NCI-H526 (cell line): ENCODE measurements around the gene ZNF44.

Source experiments
- DNase-seq, 2 experiments: peaks; one replicate each; lab custom pipeline; 2025; lab: John Stamatoyannopoulos, UW

The ZNF44 gene

DNA sequence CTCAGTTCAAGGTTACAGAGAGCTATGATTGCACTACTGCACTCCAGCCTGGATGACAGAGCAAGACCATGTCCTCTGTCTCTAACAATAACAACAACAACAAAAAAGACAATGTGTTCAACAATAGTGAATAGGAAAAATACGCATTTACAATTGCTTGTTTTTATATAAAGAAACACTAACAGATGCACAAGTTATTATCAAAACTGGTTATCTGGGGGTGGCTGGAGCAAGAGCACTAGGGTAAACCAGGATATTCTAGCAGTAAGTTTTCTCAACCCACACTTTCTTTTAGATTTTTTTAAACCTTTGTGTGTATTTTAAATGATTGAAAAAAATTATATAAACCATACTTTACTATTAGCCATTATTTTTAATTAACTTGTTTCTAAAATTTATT is 33.1 kb downstream of the ZNF44 start:
- no peak for DNase-seq

DNA sequence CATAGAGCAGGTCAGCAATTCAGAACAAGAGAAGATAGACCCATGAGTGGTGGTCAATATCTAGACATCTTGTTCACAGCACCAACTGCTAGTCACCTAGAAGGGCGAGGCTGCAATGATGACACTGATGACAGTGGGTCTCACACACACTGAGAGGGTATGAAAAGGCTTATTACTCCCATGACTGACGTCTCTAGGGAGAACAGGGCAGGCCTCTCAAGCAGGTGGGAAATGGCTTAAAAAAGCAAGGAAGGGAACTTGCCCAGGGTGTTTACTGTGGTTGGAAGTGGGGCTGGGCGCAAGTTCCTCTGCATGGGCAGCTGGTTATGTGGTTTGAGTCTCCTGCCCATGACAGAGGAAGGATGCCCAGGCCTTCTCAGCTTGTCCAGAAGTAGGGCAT is 33.8 kb downstream of the ZNF44 start:
- DNase-seq, result no peak

GRCh38 chr19:12260236-12260635 is 34.4 kb downstream of the ZNF44 start:
- no peak for DNase-seq

GRCh38 chr19:12255372-12255771 is 39.3 kb downstream of the ZNF44 start:
- DNase-seq, result no peak

- DNase-seq, result no peak
Measured at GRCh38 chr19:12247644-12248222, 47.0 kb downstream of the ZNF44 start.

DNA sequence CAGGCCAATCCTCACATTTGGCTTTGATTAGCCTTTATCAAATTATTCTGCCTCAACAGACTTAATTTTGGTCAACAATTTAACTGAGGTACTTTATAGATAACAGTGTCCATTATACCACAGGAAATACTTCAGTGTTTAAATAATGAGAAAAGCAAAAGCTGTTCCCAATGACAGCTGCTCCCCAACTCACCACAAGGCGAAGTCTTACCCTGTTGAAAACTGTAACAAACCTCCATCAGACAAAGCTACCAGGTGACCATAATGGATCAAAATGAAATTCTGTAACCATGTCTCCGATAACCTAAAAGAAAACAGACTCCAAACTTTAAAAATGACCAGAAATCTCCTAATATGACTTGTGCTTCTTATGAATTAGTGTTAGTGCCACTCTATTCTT is 50.3 kb downstream of the ZNF44 start:
- no peak for DNase-seq

GRCh38 chr19:12237143-12237839 is 57.4 kb downstream of the ZNF44 start:
- no peak for DNase-seq

DNA sequence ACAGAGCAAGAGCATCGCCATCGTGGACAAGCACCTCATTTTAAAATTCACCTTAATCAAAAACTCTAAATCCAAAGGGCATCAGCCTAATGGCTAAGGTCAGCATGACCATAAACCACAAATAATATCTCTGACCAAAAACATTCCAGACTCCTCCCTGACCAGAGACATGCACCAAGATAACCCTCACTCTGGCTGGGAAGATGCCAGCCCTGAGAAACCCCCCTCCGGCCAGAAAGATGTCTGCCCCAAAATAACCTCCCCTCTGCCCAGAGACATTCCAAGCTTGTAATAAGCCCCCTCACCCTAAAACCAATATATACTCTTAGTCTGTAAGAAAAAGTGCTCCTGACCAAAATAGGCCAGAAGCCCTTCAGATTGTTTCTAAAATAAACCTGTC is 61.7 kb downstream of the ZNF44 start:
- no peak for DNase-seq

DNA sequence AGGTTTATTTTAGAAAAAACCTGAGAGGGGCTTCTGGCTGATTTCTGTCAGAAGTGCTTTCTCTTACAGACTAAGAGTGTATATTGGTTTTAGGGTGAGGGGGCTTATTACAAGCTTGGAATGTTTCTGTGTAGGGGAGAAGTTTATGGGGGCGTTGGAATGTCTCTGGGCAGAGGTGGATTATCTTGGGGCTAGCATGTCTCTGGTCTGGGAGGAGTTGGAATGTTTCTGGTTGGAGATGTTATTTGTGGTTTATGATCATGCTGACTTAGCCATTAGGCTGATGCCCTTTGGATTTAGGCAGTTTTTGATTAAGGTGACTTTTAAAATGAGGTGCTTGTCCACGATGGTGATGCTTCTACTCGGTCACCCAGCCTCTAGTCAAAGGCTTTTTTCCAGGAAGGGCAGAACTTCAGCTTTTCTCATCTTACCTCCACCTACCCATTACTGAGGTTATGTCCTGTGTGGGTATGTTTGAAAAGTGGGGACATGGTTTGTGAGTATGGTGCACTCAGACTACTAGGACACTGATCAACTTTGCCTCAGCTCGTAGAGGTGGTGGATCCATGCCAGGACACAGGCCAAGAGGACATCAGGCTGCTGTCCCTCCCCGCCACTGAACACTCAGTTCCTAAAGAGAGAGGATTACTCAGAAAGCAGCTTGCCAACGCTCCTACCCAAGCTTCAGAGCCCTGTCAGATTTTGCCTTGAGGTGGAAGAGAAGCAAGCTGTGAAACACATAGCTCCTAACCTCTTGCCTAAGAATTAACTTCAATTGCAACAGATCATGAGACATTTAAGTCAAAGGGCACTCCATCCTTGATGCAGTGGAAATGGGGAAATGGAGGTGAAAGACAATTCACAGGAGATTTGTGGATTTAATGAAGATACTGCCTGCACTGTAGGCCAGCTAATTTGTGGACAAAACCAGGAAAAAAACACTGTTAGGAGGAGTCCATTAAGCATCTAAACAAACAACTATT is 63.6 kb downstream of the ZNF44 start:
- no peak for DNase-seq

DNA sequence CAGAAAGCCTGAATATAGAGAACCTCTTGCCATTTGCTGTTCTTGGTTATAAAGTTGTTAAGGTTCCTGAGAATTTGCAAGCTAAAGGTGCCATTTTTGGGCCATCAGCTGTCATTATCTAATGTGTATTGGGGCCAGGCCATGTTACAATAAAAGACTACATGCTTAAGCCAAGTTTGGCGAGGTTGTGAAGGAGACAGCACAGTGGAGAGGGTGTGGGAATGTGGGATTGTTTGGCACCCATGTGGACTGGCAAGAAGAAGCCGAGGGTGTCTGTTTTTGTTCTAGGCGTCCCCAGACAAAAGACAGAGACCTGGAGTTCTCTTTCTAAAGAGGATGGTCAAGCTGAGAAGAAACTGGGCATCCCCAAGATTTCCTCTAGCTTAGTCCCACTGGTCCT is 64.7 kb downstream of the ZNF44 start:
- no peak for DNase-seq

DNA sequence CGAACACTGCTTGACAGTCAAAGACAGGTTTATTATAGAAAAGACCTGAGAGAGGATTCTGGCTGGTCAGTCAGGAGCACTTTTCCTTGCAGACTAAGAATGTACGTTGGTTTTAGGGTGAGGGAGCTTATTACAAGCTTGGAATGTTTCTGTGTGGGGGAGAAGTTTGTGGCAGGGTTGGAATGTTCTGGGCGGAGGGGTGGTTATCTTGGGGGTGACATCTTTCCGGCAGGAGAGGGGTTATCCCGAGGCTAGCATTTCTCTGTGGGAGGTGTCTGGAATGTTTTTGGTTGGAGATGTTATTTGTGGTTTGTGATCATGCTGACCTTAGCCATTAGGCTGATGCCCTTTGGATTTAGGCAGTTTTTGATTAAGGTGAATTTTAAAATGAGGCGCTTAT is 70.0 kb downstream of the ZNF44 start:
- DNase-seq, result no peak

GRCh38 chr19:12222980-12223630 is 71.6 kb downstream of the ZNF44 start:
- DNase-seq, result no peak
